HepG2 (cell line): Measurements from ENCODE around the gene HLA-F. TPM values are rescaled to one million over a fixed set of nuclear protein-coding genes. Genes with fewer than 3 reads are reported as not detected.
A peak's percentile ranks its signal among the peaks of the same experiment; 100 is the strongest.

Experiments used
- ATAC-seq: fragments of 200-7000 bp; cut with Tn5 transposase; 3 replicates; pipeline ENCODE4 v1.9.1; 2020; ENCODE audit warnings: mild to moderate bottlenecking, moderate library complexity
- BruUV-seq: library from RNA; stranded (reverse); fragments of 400-500 nt; replicated peaks from 2 replicates; lab custom pipeline; 2021; lab: Mats Ljungman, UMichigan
- CTCF ChIA-PET: fragments of 300-600 bp; formaldehyde crosslinking; extraction: SDS; loops from one replicate; lab custom pipeline; 2021; ENCODE audit warnings: low total read pairs, inconsistent platforms, low intra/inter-chr PET ratio; lab: Yijun Ruan, JAX
- POLR2A ChIA-PET: fragments of 350-600 bp; sonication (Branson Sonifier 250); formaldehyde crosslinking; loops from one replicate; lab custom pipeline; 2020; ENCODE audit warnings: antibody characterized with exemption, inconsistent platforms; lab: Yijun Ruan, JAX
- DNase-seq: peaks from one replicate; pipeline ENCODE4 v3.0.0-alpha.2; 2015; ENCODE audit warnings: low spot score
- FAIRE-seq: peaks from 3 replicates; lab custom pipeline; 2011; peaks lifted over from hg19 to GRCh38; lab: Jason Lieb, UNC
- H2AFZ ChIP-seq: one replicate; pipeline ENCODE4 v1.6.1; 2011; ENCODE audit warnings: low read length, inconsistent platforms
- H3K27ac ChIP-seq: fragments of 300-600 bp; 3 replicates; pipeline ENCODE4 v1.8.0; 2011; ENCODE audit warnings: mixed run types, mild to moderate bottlenecking, mixed read lengths, low read length, inconsistent platforms; ENCODE audit not compliant: insufficient read depth; ENCODE audit errors: extremely low read length
- H3K27me3 ChIP-seq, 2 experiments: fragments of 200-600 bp in 1 of 2; 2 replicates in 1 of 2; 3 replicates in 1 of 2; pipeline versions ENCODE4 v1.6.0 to v1.8.0; 2011; ENCODE audit warnings: low read length in 2 of 2, mild to moderate bottlenecking in 2 of 2, moderate library complexity in 2 of 2, inconsistent platforms in 1 of 2; ENCODE audit not compliant: insufficient read depth in 2 of 2, control insufficient read depth in 1 of 2
- H3K36me3 ChIP-seq, 2 experiments: fragments of 200-600 bp in 1 of 2; replicated peaks in 1 of 2; 2 replicates in 1 of 2; 3 replicates in 1 of 2; pipeline versions ENCODE4 v1.5.1 to v1.8.0; 2011; ENCODE audit warnings: low read length in 2 of 2, inconsistent platforms in 1 of 2; ENCODE audit not compliant: insufficient read depth in 2 of 2, control insufficient read depth in 1 of 2
- H3K4me1 ChIP-seq: 2 replicates; pipeline ENCODE4 v1.5.1; 2012; ENCODE audit warnings: low read length, inconsistent platforms; ENCODE audit not compliant: insufficient read depth
- H3K4me2 ChIP-seq: 2 replicates; pipeline ENCODE4 v1.6.0; 2011; ENCODE audit warnings: low read depth, low read length, inconsistent platforms
- H3K4me3 ChIP-seq, 3 experiments: fragments of 200-600 bp in 1 of 3; sonication (generic), shearing (Covaris generic) in 1 of 3; replicated peaks in 1 of 3; 2 replicates each; pipeline ENCODE4 v1.5.1; 2011 to 2016; ENCODE audit warnings: low read length in 3 of 3, inconsistent platforms in 2 of 3, low read depth in 2 of 3, mild to moderate bottlenecking in 2 of 3, control low read depth in 1 of 3, mixed read lengths in 1 of 3; ENCODE audit not compliant: insufficient read depth in 1 of 3
- H3K79me2 ChIP-seq: one replicate; pipeline ENCODE4 v1.6.1; 2011; ENCODE audit warnings: low read length, inconsistent platforms; ENCODE audit not compliant: insufficient read depth
- H3K9ac ChIP-seq: 2 replicates; pipeline ENCODE4 v1.6.0; 2011; ENCODE audit warnings: mild to moderate bottlenecking, low read depth, low read length, inconsistent platforms; ENCODE audit not compliant: insufficient read depth
- H3K9me3 ChIP-seq: 2 replicates; pipeline ENCODE4 v1.5.1; 2012; ENCODE audit warnings: mild to moderate bottlenecking, low read length
- H4K20me1 ChIP-seq: 2 replicates; pipeline ENCODE4 v1.6.0; 2011; ENCODE audit warnings: inconsistent platforms, mild to moderate bottlenecking, low read length, moderate library complexity; ENCODE audit not compliant: insufficient read depth
- ARHGAP35 ChIP-seq: sonication (generic); formaldehyde crosslinking; IDR thresholded peaks from 2 replicates; pipeline ENCODE4 v1.9.0; 2022; ENCODE audit warnings: mild to moderate bottlenecking, inconsistent platforms, moderate library complexity, missing genetic modification reagents, borderline replicate concordance
- GABPB1 ChIP-seq: IDR thresholded peaks from 2 replicates; pipeline ENCODE4 v1.6.1; 2016; ENCODE audit warnings: mild to moderate bottlenecking, missing genetic modification reagents, moderate library complexity, missing compliant biosample characterization
- GLI4 ChIP-seq: sonication (generic); formaldehyde crosslinking; IDR thresholded peaks from 2 replicates; pipeline ENCODE4 v1.5.1; 2020; ENCODE audit warnings: missing genetic modification reagents, mild to moderate bottlenecking, moderate library complexity, borderline replicate concordance
- KDM5B ChIP-seq: sonication (generic); formaldehyde crosslinking; IDR thresholded peaks from 2 replicates; pipeline ENCODE4 v1.4.0; 2020; ENCODE audit warnings: missing genetic modification reagents, mild to moderate bottlenecking, borderline replicate concordance
- KLF13 ChIP-seq: sonication (generic); formaldehyde crosslinking; IDR thresholded peaks from 2 replicates; pipeline ENCODE4 v1.4.0; 2020; ENCODE audit warnings: mild to moderate bottlenecking, missing genetic modification reagents
- POGZ ChIP-seq: sonication (generic); formaldehyde crosslinking; IDR thresholded peaks from 2 replicates; pipeline ENCODE4 v1.4.0; 2020; ENCODE audit warnings: mild to moderate bottlenecking, missing genetic modification reagents
- ZFP36L1 ChIP-seq: sonication (generic); formaldehyde crosslinking; IDR thresholded peaks from 2 replicates; pipeline ENCODE4 v1.8.0; 2022; ENCODE audit warnings: mild to moderate bottlenecking, missing genetic modification reagents, moderate library complexity
- ZNF124 ChIP-seq: sonication (generic); formaldehyde crosslinking; IDR thresholded peaks from 2 replicates; pipeline ENCODE4 v1.4.0; 2020; ENCODE audit warnings: missing genetic modification reagents
- ZNF230 ChIP-seq: sonication (generic); formaldehyde crosslinking; IDR thresholded peaks from 2 replicates; pipeline ENCODE4 v1.4.0; 2020; ENCODE audit warnings: mild to moderate bottlenecking, missing genetic modification reagents
- ZNF598 ChIP-seq: sonication (generic); formaldehyde crosslinking; IDR thresholded peaks from 2 replicates; pipeline ENCODE4 v1.5.1; 2020; ENCODE audit warnings: mild to moderate bottlenecking, missing genetic modification reagents, borderline replicate concordance
- ZNF777 ChIP-seq: sonication (generic); formaldehyde crosslinking; IDR thresholded peaks from 2 replicates; pipeline ENCODE4 v1.4.0; 2020; ENCODE audit warnings: missing genetic modification reagents
- WGBS: methylation state at CpG from one replicate; pipeline ENCODE4 v1.1.6; 2017; ENCODE audit warnings: low lambda C conversion rate; 5-methylcytosine and 5-hydroxymethylcytosine counted together
- in situ Hi-C: cut with HindIII; loops from 2 replicates; pipeline ENCODE4 v1.10.0; 2017; ENCODE audit warnings: low pct_unique_long_range_greater_than_20kb; ENCODE audit not compliant: extremely low pct_ligation_motif_present
- intact Hi-C: fragments of 100-400 bp; cut with micrococcal nuclease; formaldehyde crosslinking; loops from one replicate; pipeline ENCODE4 v1.10.0; 2022; ENCODE audit not compliant: unreplicated experiment
- polyA plus RNA-seq, 8 experiments: library from polyadenylated mRNA; depleted of rRNA in 3 of 8; stranded (reverse) in 7 of 8; unstranded in 1 of 8; fragments of >200 nt; fragmentation: Illumina TruSeq in 4 of 8; extraction: Trizol in 4 of 8; gene quantifications; 2 replicates each; pipeline versions ENCODE4 v1.2.1 to v1.2.3, GENCODE V29; 2011 to 2016; ENCODE audit warnings: low read depth in 4 of 8, missing spikeins in 1 of 8, mixed read lengths in 1 of 8; ENCODE audit not compliant: insufficient read depth in 1 of 8
- total RNA-seq, 5 experiments: library from RNA; depleted of rRNA; stranded (reverse); fragments of >200 nt; fragmentation: Illumina TruSeq; extraction: Trizol; gene quantifications; 2 replicates each; pipeline ENCODE4 v1.2.3, GENCODE V29; 2016; ENCODE audit warnings: low read depth in 1 of 5
- TF ChIP-seq, protein P1 (sequence below): sonication (generic); formaldehyde crosslinking; IDR thresholded peaks from 2 replicates; pipeline ENCODE4 v1.5.1; 2020; ENCODE audit warnings: mild to moderate bottlenecking, missing genetic modification reagents, moderate library complexity
- TF ChIP-seq, protein P2 (sequence below): sonication (generic); formaldehyde crosslinking; IDR thresholded peaks from 2 replicates; pipeline ENCODE4 v1.4.0; 2020; ENCODE audit warnings: missing genetic modification reagents, mild to moderate bottlenecking, borderline replicate concordance
- TF ChIP-seq, protein P3 (sequence below): sonication (generic); formaldehyde crosslinking; IDR thresholded peaks from 2 replicates; pipeline ENCODE4 v1.5.1; 2020; ENCODE audit warnings: missing genetic modification reagents, mild to moderate bottlenecking, borderline replicate concordance

The HLA-F gene
- total and polyA plus RNA-seq, 2 of the 13 experiments (the other 11 are each of a cell fraction or from before 2014, with no cell fraction given) = 6.0 to 6.1 TPM

DNA sequence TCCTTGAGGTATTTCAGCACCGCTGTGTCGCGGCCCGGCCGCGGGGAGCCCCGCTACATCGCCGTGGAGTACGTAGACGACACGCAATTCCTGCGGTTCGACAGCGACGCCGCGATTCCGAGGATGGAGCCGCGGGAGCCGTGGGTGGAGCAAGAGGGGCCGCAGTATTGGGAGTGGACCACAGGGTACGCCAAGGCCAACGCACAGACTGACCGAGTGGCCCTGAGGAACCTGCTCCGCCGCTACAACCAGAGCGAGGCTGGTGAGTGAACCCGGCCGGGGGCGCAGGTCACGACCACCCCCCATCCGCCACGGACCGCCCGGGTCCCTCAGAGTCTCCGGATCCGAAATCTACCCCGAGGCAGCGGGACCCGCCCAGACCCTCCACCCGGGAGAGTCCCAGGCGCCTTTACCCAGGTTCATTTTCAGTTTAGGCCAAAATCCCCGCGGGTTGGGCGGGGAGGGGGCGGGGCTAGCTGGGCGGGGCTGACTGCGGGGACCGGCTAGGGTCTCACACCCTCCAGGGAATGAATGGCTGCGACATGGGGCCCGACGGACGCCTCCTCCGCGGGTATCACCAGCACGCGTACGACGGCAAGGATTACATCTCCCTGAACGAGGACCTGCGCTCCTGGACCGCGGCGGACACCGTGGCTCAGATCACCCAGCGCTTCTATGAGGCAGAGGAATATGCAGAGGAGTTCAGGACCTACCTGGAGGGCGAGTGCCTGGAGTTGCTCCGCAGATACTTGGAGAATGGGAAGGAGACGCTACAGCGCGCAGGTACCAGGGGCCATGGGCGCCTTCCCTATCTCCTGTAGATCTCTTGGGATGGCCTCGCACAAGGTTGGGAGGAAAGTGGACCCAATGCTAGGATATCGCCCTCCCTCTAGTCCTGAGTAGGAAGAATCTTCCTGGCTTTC, 693 bp downstream of the HLA-F start:
- H4K20me1 ChIP-seq = no peaks in the 10 kb centered on the region
- peak; percentile 26 for ATAC-seq
- H3K9ac ChIP-seq = no peak overlapping the region
- POLR2A ChIA-PET = no interaction called here
- H3K9me3 ChIP-seq = no peaks in the 10 kb centered on the region
- 66% methylated on average over 34 of the region's 76 CpGs for WGBS
- peaks cover 1 to 7% of the 10 kb centered on the region in 2 experiments; a peak in 1 of 5 replicates for H3K27me3 ChIP-seq
- DNase-seq = no peak
- no peak overlapping the region for H2AFZ ChIP-seq
- in situ Hi-C loops = no loop called here
- H3K4me1 ChIP-seq = no peaks in the 10 kb centered on the region
- CTCF ChIA-PET = no interaction called here
- peak overlapping the region; percentile 69 for H3K4me2 ChIP-seq
- no peak for FAIRE-seq
- H3K36me3 ChIP-seq = no peaks in the 10 kb centered on the region
- BruUV-seq = TSS peak; percentile 68
- intact Hi-C loops = no loop called here
- H3K79me2 ChIP-seq = no peaks in the 10 kb centered on the region
- H3K27ac ChIP-seq = no peak overlapping the region
- peak overlapping the region; percentile 49 to 72 (median 55); a peak in 5 of 6 replicates for H3K4me3 ChIP-seq
- no peak for TF ChIP-seq ZFP36L1 (CRISPR knock-in tag)
- peak; percentile 58; the same call in 1 of the 2 replicates for TF ChIP-seq GLI4 (CRISPR knock-in tag)
- 0 out of 2 replicates have a peak, but pooled peaks have one; percentile 33 for TF ChIP-seq KLF13 (CRISPR knock-in tag)
- TF ChIP-seq ZNF598 (CRISPR knock-in tag) = 0 out of 2 replicates have a peak, but pooled peaks have one; percentile 22
- TF ChIP-seq GABPB1 (CRISPR knock-in tag) = peak; percentile 27; the same call in 1 of the 2 replicates
- TF ChIP-seq ZNF124 (CRISPR knock-in tag) = no peak
- TF ChIP-seq POGZ (CRISPR knock-in tag) = 0 out of 2 replicates have a peak, but pooled peaks have one; percentile 38
- TF ChIP-seq ZNF777 (CRISPR knock-in tag) = peak; percentile 51
- TF ChIP-seq, protein P1, sequence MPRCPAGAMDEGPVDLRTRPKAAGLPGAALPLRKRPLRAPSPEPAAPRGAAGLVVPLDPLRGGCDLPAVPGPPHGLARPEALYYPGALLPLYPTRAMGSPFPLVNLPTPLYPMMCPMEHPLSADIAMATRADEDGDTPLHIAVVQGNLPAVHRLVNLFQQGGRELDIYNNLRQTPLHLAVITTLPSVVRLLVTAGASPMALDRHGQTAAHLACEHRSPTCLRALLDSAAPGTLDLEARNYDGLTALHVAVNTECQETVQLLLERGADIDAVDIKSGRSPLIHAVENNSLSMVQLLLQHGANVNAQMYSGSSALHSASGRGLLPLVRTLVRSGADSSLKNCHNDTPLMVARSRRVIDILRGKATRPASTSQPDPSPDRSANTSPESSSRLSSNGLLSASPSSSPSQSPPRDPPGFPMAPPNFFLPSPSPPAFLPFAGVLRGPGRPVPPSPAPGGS (CRISPR knock-in tag) = peak; percentile 40; the same call in 1 of the 2 replicates
- TF ChIP-seq ZNF230 (CRISPR knock-in tag) = 0 out of 2 replicates have a peak, but pooled peaks have one; percentile 12
- 0 out of 2 replicates have a peak, but pooled peaks have one; percentile 67 for TF ChIP-seq ARHGAP35 (CRISPR knock-in tag)
- peak; percentile 68; the same call in 1 of the 2 replicates for TF ChIP-seq KDM5B (CRISPR knock-in tag)
- TF ChIP-seq, protein P2, sequence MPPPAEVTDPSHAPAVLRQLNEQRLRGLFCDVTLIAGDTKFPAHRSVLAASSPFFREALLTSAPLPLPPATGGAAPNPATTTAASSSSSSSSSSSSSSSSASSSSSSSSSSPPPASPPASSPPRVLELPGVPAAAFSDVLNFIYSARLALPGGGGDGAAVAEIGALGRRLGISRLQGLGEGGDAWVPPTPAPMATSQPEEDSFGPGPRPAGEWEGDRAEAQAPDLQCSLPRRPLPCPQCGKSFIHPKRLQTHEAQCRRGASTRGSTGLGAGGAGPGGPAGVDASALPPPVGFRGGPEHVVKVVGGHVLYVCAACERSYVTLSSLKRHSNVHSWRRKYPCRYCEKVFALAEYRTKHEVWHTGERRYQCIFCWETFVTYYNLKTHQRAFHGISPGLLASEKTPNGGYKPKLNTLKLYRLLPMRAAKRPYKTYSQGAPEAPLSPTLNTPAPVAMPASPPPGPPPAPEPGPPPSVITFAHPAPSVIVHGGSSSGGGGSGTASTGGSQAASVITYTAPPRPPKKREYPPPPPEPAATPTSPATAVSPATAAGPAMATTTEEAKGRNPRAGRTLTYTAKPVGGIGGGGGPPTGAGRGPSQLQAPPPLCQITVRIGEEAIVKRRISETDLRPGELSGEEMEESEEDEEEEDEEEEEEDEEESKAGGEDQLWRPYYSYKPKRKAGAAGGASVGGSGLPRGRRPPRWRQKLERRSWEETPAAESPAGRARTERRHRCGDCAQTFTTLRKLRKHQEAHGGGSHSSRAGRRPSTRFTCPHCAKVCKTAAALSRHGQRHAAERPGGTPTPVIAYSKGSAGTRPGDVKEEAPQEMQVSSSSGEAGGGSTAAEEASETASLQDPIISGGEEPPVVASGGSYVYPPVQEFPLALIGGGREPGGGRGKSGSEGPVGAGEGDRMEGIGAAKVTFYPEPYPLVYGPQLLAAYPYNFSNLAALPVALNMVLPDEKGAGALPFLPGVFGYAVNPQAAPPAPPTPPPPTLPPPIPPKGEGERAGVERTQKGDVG (CRISPR knock-in tag) = peak; percentile 42; the same call in 1 of the 2 replicates
- TF ChIP-seq, protein P3, sequence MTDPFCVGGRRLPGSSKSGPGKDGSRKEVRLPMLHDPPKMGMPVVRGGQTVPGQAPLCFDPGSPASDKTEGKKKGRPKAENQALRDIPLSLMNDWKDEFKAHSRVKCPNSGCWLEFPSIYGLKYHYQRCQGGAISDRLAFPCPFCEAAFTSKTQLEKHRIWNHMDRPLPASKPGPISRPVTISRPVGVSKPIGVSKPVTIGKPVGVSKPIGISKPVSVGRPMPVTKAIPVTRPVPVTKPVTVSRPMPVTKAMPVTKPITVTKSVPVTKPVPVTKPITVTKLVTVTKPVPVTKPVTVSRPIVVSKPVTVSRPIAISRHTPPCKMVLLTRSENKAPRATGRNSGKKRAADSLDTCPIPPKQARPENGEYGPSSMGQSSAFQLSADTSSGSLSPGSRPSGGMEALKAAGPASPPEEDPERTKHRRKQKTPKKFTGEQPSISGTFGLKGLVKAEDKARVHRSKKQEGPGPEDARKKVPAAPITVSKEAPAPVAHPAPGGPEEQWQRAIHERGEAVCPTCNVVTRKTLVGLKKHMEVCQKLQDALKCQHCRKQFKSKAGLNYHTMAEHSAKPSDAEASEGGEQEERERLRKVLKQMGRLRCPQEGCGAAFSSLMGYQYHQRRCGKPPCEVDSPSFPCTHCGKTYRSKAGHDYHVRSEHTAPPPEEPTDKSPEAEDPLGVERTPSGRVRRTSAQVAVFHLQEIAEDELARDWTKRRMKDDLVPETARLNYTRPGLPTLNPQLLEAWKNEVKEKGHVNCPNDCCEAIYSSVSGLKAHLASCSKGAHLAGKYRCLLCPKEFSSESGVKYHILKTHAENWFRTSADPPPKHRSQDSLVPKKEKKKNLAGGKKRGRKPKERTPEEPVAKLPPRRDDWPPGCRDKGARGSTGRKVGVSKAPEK (CRISPR knock-in tag) = no peak
